ENCODE results near the gene ATP1B3.

Gene ATP1B3

DNA sequence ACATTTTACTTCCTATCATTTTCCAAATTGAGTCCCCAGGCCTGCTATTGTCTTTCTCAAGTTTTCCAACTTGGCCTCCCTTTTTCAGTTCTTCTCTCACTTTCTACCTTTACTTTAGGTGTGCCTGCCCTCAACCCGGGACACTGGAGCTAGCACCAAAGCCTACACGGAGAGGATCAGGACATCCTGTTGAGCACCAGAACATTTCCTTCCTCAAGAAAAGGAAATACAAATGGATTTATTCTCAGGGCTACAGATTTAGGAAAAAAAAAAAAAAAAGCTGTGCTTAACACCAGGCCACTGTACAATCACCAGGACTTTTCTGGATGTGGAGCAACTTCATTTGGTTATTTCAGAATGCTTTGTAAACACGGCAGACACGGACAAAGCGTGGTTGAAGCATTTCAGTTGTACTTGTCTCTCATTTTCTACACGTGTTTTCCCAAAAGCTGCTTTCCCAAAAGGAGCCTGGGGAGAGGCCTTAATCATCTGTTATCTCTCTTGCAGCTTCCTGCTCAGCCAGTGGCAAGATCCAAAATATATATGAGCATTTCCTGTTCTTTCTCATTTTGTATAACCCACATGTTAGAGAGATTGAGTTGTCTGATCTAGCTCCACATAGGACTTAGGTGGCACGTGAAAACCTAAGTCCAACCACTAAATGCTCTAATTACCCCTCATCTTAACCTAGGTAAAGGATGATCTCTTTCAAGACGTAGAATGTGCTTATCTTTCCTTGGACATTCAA is 15.5 kb upstream of the ATP1B3 start:
- TF ChIP-seq, protein P1, sequence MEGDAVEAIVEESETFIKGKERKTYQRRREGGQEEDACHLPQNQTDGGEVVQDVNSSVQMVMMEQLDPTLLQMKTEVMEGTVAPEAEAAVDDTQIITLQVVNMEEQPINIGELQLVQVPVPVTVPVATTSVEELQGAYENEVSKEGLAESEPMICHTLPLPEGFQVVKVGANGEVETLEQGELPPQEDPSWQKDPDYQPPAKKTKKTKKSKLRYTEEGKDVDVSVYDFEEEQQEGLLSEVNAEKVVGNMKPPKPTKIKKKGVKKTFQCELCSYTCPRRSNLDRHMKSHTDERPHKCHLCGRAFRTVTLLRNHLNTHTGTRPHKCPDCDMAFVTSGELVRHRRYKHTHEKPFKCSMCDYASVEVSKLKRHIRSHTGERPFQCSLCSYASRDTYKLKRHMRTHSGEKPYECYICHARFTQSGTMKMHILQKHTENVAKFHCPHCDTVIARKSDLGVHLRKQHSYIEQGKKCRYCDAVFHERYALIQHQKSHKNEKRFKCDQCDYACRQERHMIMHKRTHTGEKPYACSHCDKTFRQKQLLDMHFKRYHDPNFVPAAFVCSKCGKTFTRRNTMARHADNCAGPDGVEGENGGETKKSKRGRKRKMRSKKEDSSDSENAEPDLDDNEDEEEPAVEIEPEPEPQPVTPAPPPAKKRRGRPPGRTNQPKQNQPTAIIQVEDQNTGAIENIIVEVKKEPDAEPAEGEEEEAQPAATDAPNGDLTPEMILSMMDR (IDR thresholded peaks at IDR 0.05; ENCODE audit: low read depth, low read length): no peak
- DNase-seq (ENCODE audit: extremely low read depth, low read depth): no peak

DNA sequence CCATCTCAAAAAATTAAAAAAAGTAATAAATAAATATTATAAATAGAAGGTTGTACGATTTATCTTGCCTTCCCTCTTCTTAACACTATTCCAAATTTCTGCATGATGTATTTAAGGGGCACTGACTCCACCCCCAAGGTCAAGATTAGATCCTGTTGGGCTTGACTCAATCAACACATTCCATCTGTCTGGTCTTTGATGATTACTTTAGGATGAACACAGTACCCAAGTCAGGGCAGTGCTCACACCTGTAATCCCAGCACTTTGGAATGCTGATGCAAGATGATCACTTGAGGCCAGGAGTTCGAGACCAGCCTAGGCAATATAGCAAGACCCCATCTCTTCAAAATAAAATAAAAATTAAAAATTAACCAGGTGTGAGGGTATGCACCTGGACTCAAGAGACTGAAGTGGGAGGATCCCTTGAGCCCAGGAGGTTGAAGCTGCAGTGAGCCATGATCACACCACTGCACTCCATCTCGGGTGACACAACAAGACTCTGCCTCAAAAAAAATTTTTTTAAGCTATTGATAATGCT is 14.1 kb upstream of the ATP1B3 start:
- TF ChIP-seq, protein P1 (IDR thresholded peaks at IDR 0.05; ENCODE audit: low read depth, low read length): no peak
- DNase-seq (ENCODE audit: extremely low read depth, low read depth): no peak

DNA sequence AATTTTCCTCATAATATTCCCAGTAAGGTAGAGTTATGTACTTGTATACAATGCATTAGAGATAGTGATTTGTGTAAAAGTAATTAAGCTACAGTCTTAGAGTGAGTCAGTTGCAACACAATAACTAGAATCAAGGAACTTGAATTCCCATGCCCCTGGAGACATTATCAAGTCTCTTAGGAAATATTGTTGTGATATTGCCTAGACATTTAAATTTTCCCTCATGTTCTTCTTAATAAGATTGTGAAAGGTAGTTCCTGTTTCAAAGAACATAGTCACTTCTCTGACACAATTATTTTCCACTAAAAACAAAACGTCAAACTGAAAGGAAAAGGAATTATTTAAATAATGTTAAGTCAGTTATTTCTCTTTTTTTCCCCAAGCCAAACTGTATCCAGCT is 13.0 kb upstream of the ATP1B3 start:
- TF ChIP-seq, protein P1 (IDR thresholded peaks at IDR 0.05; ENCODE audit: low read depth, low read length): no peak
- DNase-seq (ENCODE audit: extremely low read depth, low read depth): no peak

DNA sequence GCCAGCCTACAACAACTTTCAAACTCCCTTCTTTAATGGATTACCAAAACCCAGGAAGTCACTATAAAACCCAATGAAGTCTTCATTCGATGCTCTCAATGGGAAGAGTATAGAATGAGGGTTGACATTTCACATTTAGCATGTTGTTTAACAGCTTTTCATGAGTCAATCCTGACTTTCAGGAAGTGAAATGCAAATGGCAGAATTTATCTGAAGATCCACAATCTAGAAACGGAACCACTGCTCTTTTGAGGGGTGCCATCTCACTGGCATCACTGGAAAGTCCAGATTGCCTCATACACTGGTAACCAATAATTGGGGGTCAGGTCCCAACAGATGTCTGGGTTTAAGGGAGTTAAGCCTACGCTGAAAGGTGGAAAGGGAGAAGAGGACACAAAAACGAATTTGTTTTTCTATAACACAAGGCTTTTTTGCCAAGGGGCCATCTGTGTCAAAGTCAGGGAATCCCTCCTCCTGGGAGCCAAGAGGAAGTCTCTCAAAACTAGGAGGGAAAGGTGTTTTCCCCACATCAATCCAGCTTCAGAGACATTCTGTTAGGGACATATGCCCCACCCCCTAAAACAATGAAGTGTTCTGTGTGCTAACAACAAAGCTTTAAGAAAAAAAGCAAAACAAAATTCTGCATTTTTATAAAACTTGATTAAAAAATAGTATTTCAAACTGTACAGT is 12.0 kb upstream of the ATP1B3 start:
- DNase-seq (ENCODE audit: extremely low read depth, low read depth): no peak
- TF ChIP-seq, protein P1 (IDR thresholded peaks at IDR 0.05; ENCODE audit: low read depth, low read length): no peak

DNA sequence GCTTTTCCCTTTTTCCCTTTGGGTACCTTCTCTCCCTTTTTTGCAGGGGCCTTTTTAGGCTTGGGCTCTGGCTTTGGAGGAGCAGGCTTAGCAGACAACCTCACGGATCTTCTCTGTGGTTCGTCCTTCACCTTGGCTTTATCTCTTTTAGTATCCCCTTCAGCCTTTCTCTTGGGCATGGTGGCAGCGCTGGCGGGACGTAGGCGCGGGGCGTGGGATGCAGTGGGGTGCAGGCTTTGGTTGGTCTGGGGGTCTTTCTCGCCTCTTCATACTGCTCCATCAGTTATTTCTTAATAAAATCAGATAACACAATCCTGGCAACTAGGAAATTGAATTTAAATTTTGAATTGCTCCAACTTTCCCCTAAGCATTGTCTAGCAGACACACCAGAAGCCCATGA is 11.3 kb upstream of the ATP1B3 start:
- DNase-seq (ENCODE audit: extremely low read depth, low read depth): no peak
- TF ChIP-seq, protein P1 (IDR thresholded peaks at IDR 0.05; ENCODE audit: low read depth, low read length): no peak

DNA sequence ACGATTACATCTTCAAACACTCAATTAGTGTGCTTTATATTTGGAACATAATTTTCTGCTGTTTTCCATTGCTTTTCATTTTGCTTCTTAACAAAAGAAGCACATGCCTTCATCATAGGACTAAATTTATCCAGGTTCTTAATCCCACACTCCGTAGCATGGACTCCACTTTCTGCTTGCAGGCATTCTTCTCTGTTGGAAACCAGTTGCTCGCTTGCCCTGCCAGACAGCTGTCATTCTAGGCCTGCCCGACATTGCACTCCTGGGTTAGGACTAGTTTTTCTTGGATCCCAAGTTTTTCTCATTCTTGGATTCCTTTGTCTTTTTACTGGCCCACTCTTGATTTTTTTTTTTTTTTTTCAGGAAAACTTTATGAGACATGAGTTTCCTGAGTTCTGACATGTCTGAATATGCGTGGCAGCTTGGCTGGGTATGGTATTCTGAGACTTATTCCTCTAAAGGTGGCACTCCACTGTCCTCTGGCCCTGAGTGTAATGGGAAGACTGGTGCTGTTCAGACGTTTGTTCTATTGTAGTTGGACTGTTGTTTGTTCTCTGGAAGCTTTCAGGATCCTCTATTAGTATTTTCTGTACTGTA is 6.3 kb upstream of the ATP1B3 start:
- TF ChIP-seq, protein P1 (IDR thresholded peaks at IDR 0.05; ENCODE audit: low read depth, low read length): no peak
- no peak for DNase-seq (ENCODE audit: extremely low read depth, low read depth)

All from AG09319 (cell line).